ENCODE measurements around the gene MYO1H. TPM values are rescaled to one million over a fixed set of nuclear protein-coding genes. Genes with fewer than 3 reads are reported as not detected.

The MYO1H gene
- total RNA-seq, 1 donor = not detected

GRCh38 chr12:109482491-109482890, 134.8 kb downstream of the MYO1H start:
- no peak for DNase-seq (ENCODE audit: insufficient read length, low spot score, missing footprints)
- TF ChIP-seq CTCF (IDR thresholded peaks at IDR 0.05; ENCODE audit: extremely low read depth, low read depth, low read length) = no peak
- H3K9me3 ChIP-seq (ENCODE audit: low read depth, low read length) = no peaks in the 10 kb centered on the region

DNA sequence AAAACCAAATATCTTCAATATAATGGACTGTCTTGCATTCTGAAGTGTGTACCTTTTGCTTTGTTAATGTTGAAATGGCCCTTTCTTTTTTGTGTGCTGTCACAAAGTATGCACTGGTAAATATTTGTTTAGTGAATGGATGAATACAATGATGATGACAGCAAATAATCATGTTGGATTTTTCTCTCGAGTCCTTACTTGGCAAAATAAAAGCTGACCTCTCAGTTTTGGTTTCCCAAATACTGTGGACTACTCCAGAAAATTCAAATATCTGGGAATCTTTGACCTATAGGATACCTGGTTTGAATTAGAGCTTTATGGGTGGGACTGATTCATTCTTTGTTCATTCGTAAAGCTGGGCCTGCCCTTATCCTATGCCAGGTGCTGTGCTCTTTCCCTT, 135.2 kb downstream of the MYO1H start:
- Histone ChIP-seq H3K4me1 (ENCODE audit: insufficient read depth, low read length) (peaks cover 12% of the 10 kb centered on the region), H3K27me3 (ENCODE audit: insufficient read depth, low read length) (no peaks in the 10 kb centered on the region), H3K4me3 (ENCODE audit: insufficient read depth, low read length) (no peak overlapping the region), H3K36me3 (ENCODE audit: insufficient read depth, low read length) (peaks cover 51% of the 10 kb centered on the region), H4K20me1 (ENCODE audit: insufficient read depth, low read length) (no peaks in the 10 kb centered on the region), H3K4me2 (ENCODE audit: insufficient read depth, low read length) (no peak overlapping the region), H2AFZ (ENCODE audit: low read length) (no peak overlapping the region), H3K27ac (ENCODE audit: low read depth, low read length) (no peak overlapping the region), H3K79me2 (ENCODE audit: insufficient read depth, low read length) (peaks cover 36% of the 10 kb centered on the region), H3K9me3 (ENCODE audit: low read depth, low read length) (no peaks in the 10 kb centered on the region)
- no peak for TF ChIP-seq CTCF (IDR thresholded peaks at IDR 0.05; ENCODE audit: extremely low read depth, low read depth, low read length)
- DNase-seq (ENCODE audit: insufficient read length, low spot score, missing footprints) = no peak

More at GRCh38 chr12:109482491-109482890, 134.8 kb downstream of the MYO1H start:
- Histone ChIP-seq H3K79me2 (ENCODE audit: insufficient read depth, low read length) (peaks cover 40% of the 10 kb centered on the region), H3K4me1 (ENCODE audit: insufficient read depth, low read length) (peaks cover 13% of the 10 kb centered on the region), H3K4me3 (ENCODE audit: insufficient read depth, low read length) (no peak overlapping the region), H2AFZ (ENCODE audit: low read length) (no peak overlapping the region), H3K27ac (ENCODE audit: low read depth, low read length) (no peak overlapping the region), H3K36me3 (ENCODE audit: insufficient read depth, low read length) (peaks cover 47% of the 10 kb centered on the region), H3K4me2 (ENCODE audit: insufficient read depth, low read length) (no peak overlapping the region), H4K20me1 (ENCODE audit: insufficient read depth, low read length) (no peaks in the 10 kb centered on the region), H3K27me3 (ENCODE audit: insufficient read depth, low read length) (no peaks in the 10 kb centered on the region)

- Histone ChIP-seq H3K27ac (ENCODE audit: low read depth, low read length) (no peak overlapping the region), H3K4me2 (ENCODE audit: insufficient read depth, low read length) (no peak overlapping the region), H3K9me3 (ENCODE audit: low read depth, low read length) (no peaks in the 10 kb centered on the region), H2AFZ (ENCODE audit: low read length) (no peak overlapping the region), H3K27me3 (ENCODE audit: insufficient read depth, low read length) (no peaks in the 10 kb centered on the region), H3K4me1 (ENCODE audit: insufficient read depth, low read length) (peaks cover 8% of the 10 kb centered on the region), H3K36me3 (ENCODE audit: insufficient read depth, low read length) (peaks cover 55% of the 10 kb centered on the region), H3K79me2 (ENCODE audit: insufficient read depth, low read length) (peaks cover 31% of the 10 kb centered on the region), H4K20me1 (ENCODE audit: insufficient read depth, low read length) (no peaks in the 10 kb centered on the region), H3K4me3 (ENCODE audit: insufficient read depth, low read length) (no peak overlapping the region)
- no peak for DNase-seq (ENCODE audit: insufficient read length, low spot score, missing footprints)
- no peak for TF ChIP-seq CTCF (IDR thresholded peaks at IDR 0.05; ENCODE audit: extremely low read depth, low read depth, low read length)
Observed at GRCh38 chr12:109483346-109483745, 135.6 kb downstream of the MYO1H start.

DNA sequence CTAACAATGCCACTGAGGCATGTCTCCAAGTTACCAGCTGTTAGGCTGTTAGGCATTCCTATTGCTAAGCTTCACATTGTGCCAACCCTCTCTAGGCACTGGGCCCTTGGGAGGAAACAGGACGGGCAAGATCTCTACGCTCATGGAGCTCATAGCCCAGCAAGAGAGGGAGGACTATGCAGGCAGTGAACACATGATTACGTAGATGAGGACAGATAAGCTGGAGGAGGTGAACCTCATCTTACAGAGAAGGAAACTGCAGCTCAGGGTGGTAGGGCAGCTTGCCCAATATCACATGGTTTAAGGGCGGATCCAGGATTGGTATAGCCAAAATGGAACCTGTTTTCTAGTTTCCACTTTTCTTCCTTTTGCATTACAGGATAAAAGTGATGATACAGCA, 137.5 kb downstream of the MYO1H start:
- TF ChIP-seq CTCF (IDR thresholded peaks at IDR 0.05; ENCODE audit: extremely low read depth, low read depth, low read length) = no peak
- Histone ChIP-seq H3K79me2 (ENCODE audit: insufficient read depth, low read length) (peaks cover 13% of the 10 kb centered on the region), H3K4me1 (ENCODE audit: insufficient read depth, low read length) (no peaks in the 10 kb centered on the region), H3K4me2 (ENCODE audit: insufficient read depth, low read length) (no peak overlapping the region), H3K27ac (ENCODE audit: low read depth, low read length) (no peak overlapping the region), H4K20me1 (ENCODE audit: insufficient read depth, low read length) (no peaks in the 10 kb centered on the region), H3K27me3 (ENCODE audit: insufficient read depth, low read length) (no peaks in the 10 kb centered on the region), H3K9me3 (ENCODE audit: low read depth, low read length) (no peaks in the 10 kb centered on the region), H3K4me3 (ENCODE audit: insufficient read depth, low read length) (no peak overlapping the region), H3K36me3 (ENCODE audit: insufficient read depth, low read length) (peaks cover 74% of the 10 kb centered on the region), H2AFZ (ENCODE audit: low read length) (no peak overlapping the region)
- DNase-seq (ENCODE audit: insufficient read length, low spot score, missing footprints) = no peak
